HepG2 (cell line): ENCODE data around the gene SPAG9. TPM values are rescaled to one million over a fixed set of nuclear protein-coding genes. Genes with fewer than 3 reads are reported as not detected.

Experiments
- ARID2 ChIP-seq: sonication (generic); formaldehyde crosslinking; IDR thresholded peaks from 2 replicates; pipeline ENCODE4 v1.8.1; 2022; ENCODE audit warnings: mild to moderate bottlenecking, missing genetic modification reagents, borderline replicate concordance
- IKZF5 ChIP-seq: IDR thresholded peaks from 2 replicates; pipeline ENCODE4 v1.6.1; 2018; ENCODE audit warnings: missing genetic modification reagents, mild to moderate bottlenecking, missing compliant biosample characterization
- KLF16 ChIP-seq, 2 experiments: sonication (generic) in 1 of 2; formaldehyde crosslinking in 1 of 2; IDR thresholded peaks; 2 replicates each; pipeline versions ENCODE4 v1.6.1 to v1.8.0; 2016 to 2023; ENCODE audit warnings: missing genetic modification reagents in 2 of 2, missing compliant biosample characterization in 1 of 2
- MTERF4 ChIP-seq: sonication (generic); formaldehyde crosslinking; IDR thresholded peaks from 2 replicates; pipeline ENCODE4 v1.8.0; 2023; ENCODE audit warnings: mild to moderate bottlenecking, missing genetic modification reagents
- MXD1 ChIP-seq: sonication (generic); formaldehyde crosslinking; IDR thresholded peaks from 2 replicates; pipeline ENCODE4 v1.4.0; 2020; ENCODE audit warnings: mild to moderate bottlenecking, missing genetic modification reagents
- NFATC3 ChIP-seq: sonication (generic); formaldehyde crosslinking; IDR thresholded peaks from 2 replicates; pipeline ENCODE4 v1.5.1; 2020; ENCODE audit warnings: mild to moderate bottlenecking, missing genetic modification reagents
- PLSCR1 ChIP-seq: sonication (generic); formaldehyde crosslinking; IDR thresholded peaks from 2 replicates; pipeline ENCODE4 v1.5.0; 2020; ENCODE audit warnings: missing genetic modification reagents, mild to moderate bottlenecking, borderline replicate concordance
- TFAP4 ChIP-seq: sonication (generic); IDR thresholded peaks from 2 replicates; pipeline ENCODE4 v1.6.1; 2016; ENCODE audit warnings: low read depth, borderline replicate concordance
- YY1 ChIP-seq: IDR thresholded peaks from 2 replicates; pipeline ENCODE4 v1.6.1; 2011; ENCODE audit warnings: low read length, low read depth, moderate library complexity, mild to moderate bottlenecking; ENCODE audit not compliant: insufficient read depth, insufficient replicate concordance
- ZEB1 ChIP-seq: IDR thresholded peaks from 2 replicates; pipeline ENCODE4 v1.6.1; 2012; ENCODE audit warnings: mild to moderate bottlenecking, low read depth, inconsistent platforms; ENCODE audit not compliant: insufficient replicate concordance
- ZFP82 ChIP-seq: sonication (generic); formaldehyde crosslinking; IDR thresholded peaks from 2 replicates; pipeline ENCODE4 v1.5.1; 2020; ENCODE audit warnings: mild to moderate bottlenecking, missing genetic modification reagents, borderline replicate concordance
- ZKSCAN5 ChIP-seq: sonication (generic); formaldehyde crosslinking; IDR thresholded peaks from 2 replicates; pipeline ENCODE4 v1.5.1; 2020; ENCODE audit warnings: mild to moderate bottlenecking, missing genetic modification reagents
- ZNF142 ChIP-seq: sonication (generic); formaldehyde crosslinking; IDR thresholded peaks from 2 replicates; pipeline ENCODE4 v1.4.0; 2020; ENCODE audit warnings: missing genetic modification reagents
- ZNF232 ChIP-seq: sonication (generic); formaldehyde crosslinking; IDR thresholded peaks from 2 replicates; pipeline ENCODE4 v1.4.0; 2020; ENCODE audit warnings: missing genetic modification reagents, borderline replicate concordance
- ZNF589 ChIP-seq: sonication (generic); formaldehyde crosslinking; conservative IDR thresholded peaks from 2 replicates; pipeline ENCODE4 v1.8.0; 2022; ENCODE audit warnings: mild to moderate bottlenecking, moderate library complexity, missing genetic modification reagents
- polyA plus RNA-seq, 8 experiments: library from polyadenylated mRNA; depleted of rRNA in 3 of 8; stranded (reverse) in 7 of 8; unstranded in 1 of 8; fragments of >200 nt; fragmentation: Illumina TruSeq in 4 of 8; extraction: Trizol in 4 of 8; gene quantifications; 2 replicates each; pipeline versions ENCODE4 v1.2.1 to v1.2.3, GENCODE V29; 2011 to 2016; ENCODE audit warnings: low read depth in 4 of 8, missing spikeins in 1 of 8, mixed read lengths in 1 of 8; ENCODE audit not compliant: insufficient read depth in 1 of 8
- total RNA-seq, 5 experiments: library from RNA; depleted of rRNA; stranded (reverse); fragments of >200 nt; fragmentation: Illumina TruSeq; extraction: Trizol; gene quantifications; 2 replicates each; pipeline ENCODE4 v1.2.3, GENCODE V29; 2016; ENCODE audit warnings: low read depth in 1 of 5

SPAG9 gene
- total and polyA plus RNA-seq, 2 of the 13 experiments (the other 11 are each of a cell fraction or from before 2014, with no cell fraction given) = 43.2 to 78.6 TPM

GRCh38 chr17:50949989-50950877, 170.4 kb downstream of the SPAG9 start (continued):
- TF ChIP-seq ZEB1 = no peak
- TF ChIP-seq ZNF232 (CRISPR knock-in tag) = peak; percentile 84; the same call in 1 of the 2 replicates
- no peak for TF ChIP-seq ZKSCAN5 (CRISPR knock-in tag)
- peak; percentile 80; the same call in 1 of the 2 replicates for TF ChIP-seq IKZF5 (CRISPR knock-in tag)
- TF ChIP-seq NFATC3 = 0 out of 2 replicates have a peak, but pooled peaks have one; percentile 84
- TF ChIP-seq ZFP82 (CRISPR knock-in tag) = no peak; the same call in 1 of the 2 replicates
- TF ChIP-seq KLF16 (CRISPR knock-in tag; IDR thresholded peaks at IDR 0.05) = peak in 1 of 2 experiments; percentile 67; a peak in 1 of 4 replicates
- no peak for TF ChIP-seq ARID2 (CRISPR knock-in tag)
- TF ChIP-seq MXD1 (CRISPR knock-in tag) = no peak
- peak; percentile 79; the same call in 1 of the 2 replicates for TF ChIP-seq ZNF142 (CRISPR knock-in tag)
- peak; percentile 85; the same call in 1 of the 2 replicates for TF ChIP-seq MTERF4
- TF ChIP-seq YY1 = peak; percentile 77
- no peak for TF ChIP-seq PLSCR1 (CRISPR knock-in tag)
- no peak for TF ChIP-seq ZNF589 (CRISPR knock-in tag)
- peak; percentile 68; the same call in 1 of the 2 replicates for TF ChIP-seq TFAP4
